CD4-positive, alpha-beta T cell (primary cell): Measurements from ENCODE around the gene RMDN2. TPM values are rescaled to one million over a fixed set of nuclear protein-coding genes. Genes with fewer than 3 reads are reported as not detected.

Experiments
- ATAC-seq: fragments of 200-7000 bp; cut with Tn5 transposase; one replicate; pipeline ENCODE4 v1.10.0; 2022; ENCODE audit warnings: mild to moderate bottlenecking; ENCODE audit not compliant: poor library complexity
- CTCF ChIA-PET: fragments of 350-600 bp; sonication (Branson Sonifier 250); formaldehyde crosslinking; loops from one replicate; lab custom pipeline; 2021; ENCODE audit warnings: antibody characterized with exemption, inconsistent platforms; lab: Charles Lee
- POLR2A ChIA-PET: fragments of 350-600 bp; sonication (Branson Sonifier 250); formaldehyde crosslinking; loops from one replicate; lab custom pipeline; 2021; ENCODE audit warnings: antibody characterized with exemption, inconsistent platforms; lab: Charles Lee
- DNase-seq, 14 experiments: peaks; one replicate each; pipeline ENCODE4 v3.0.0-alpha.2; 2013 to 2020; ENCODE audit warnings: mixed read lengths in 2 of 14
- H3K27ac ChIP-seq, 2 donors: one replicate each; pipeline versions ENCODE4 v1.5.1 to v1.7.0; 2013; ENCODE audit warnings: low read length in 2 of 2, low read depth in 1 of 2, mild to moderate bottlenecking in 1 of 2
- H3K27me3 ChIP-seq, 2 experiments: 1 replicate in 1 of 2; 2 replicates in 1 of 2; pipeline versions ENCODE4 v1.6.1 to v1.7.0; 2013; ENCODE audit warnings: low read length in 2 of 2, control low read depth in 1 of 2, mild to moderate bottlenecking in 1 of 2, moderate library complexity in 1 of 2; ENCODE audit not compliant: insufficient read depth in 2 of 2, control insufficient read depth in 1 of 2
- H3K36me3 ChIP-seq: one replicate; pipeline ENCODE4 v1.6.1; 2013; ENCODE audit warnings: low read length, control low read depth; ENCODE audit not compliant: insufficient read depth
- H3K4me1 ChIP-seq: one replicate; pipeline ENCODE4 v1.6.1; 2013; ENCODE audit warnings: low read length, control low read depth; ENCODE audit not compliant: insufficient read depth
- H3K4me3 ChIP-seq: one replicate; pipeline ENCODE4 v1.5.1; 2013; ENCODE audit warnings: mild to moderate bottlenecking, low read length, moderate library complexity
- H3K9me3 ChIP-seq, 2 experiments: 1 replicate in 1 of 2; 2 replicates in 1 of 2; pipeline versions ENCODE4 v1.6.1 to v1.7.0; 2013; ENCODE audit warnings: low read length in 2 of 2, mild to moderate bottlenecking in 2 of 2, control low read depth in 1 of 2, moderate library complexity in 1 of 2; ENCODE audit not compliant: control insufficient read depth in 1 of 2, insufficient read depth in 1 of 2
- H3K27ac Mint-ChIP-seq: one replicate; pipeline ENCODE4 v1.8.0; 2020; ENCODE audit warnings: mixed read lengths
- H3K27me3 Mint-ChIP-seq: one replicate; pipeline ENCODE4 v1.8.0; 2021; ENCODE audit warnings: mixed read lengths
- H3K36me3 Mint-ChIP-seq: one replicate; pipeline ENCODE4 v1.8.0; 2021; ENCODE audit warnings: low read depth, mixed read lengths
- H3K4me1 Mint-ChIP-seq: one replicate; pipeline ENCODE4 v1.8.0; 2021; ENCODE audit warnings: low read depth, mixed read lengths
- H3K4me3 Mint-ChIP-seq: one replicate; pipeline ENCODE4 v1.8.0; 2020; ENCODE audit warnings: mild to moderate bottlenecking, mixed read lengths
- H3K9me3 Mint-ChIP-seq: one replicate; pipeline ENCODE4 v1.8.0; 2020; ENCODE audit warnings: mixed read lengths
- intact Hi-C, 2 experiments: fragments of 100-400 bp; cut with DNase I in 1 of 2; cut with micrococcal nuclease in 1 of 2; formaldehyde crosslinking; loops; one replicate each; pipeline versions ENCODE4 v1.15.1 to v1.9.0; 2023 to 2025; cut with DNase I, micrococcal nuclease
- total RNA-seq, 174 experiments: library from RNA in 2 of 174; stranded (reverse) in 2 of 174; gene quantifications; one replicate each; pipeline ENCODE4 v1.2.3 and lab custom pipeline; 2021 to 2026
- TF ChIP-seq, protein P1 (sequence below): fragments of 200-600 bp; IDR thresholded peaks from one replicate; pipeline ENCODE4 v1.8.0; 2022; ENCODE audit warnings: antibody characterized with exemption, mild to moderate bottlenecking

The RMDN2 gene
- total RNA-seq, 2 experiments from 2014 or later = 2.4 to 3.3 TPM

GRCh38 chr2:37898448-37898847 is 26.6 kb upstream of the RMDN2 start:
- H3K27me3 ChIP-seq = no peaks in the 10 kb centered on the region
- POLR2A ChIA-PET = no interaction called here
- intact Hi-C loops = loop anchor here (10.0 kb wide), 2 partner anchors 376 to 606 kb away; no protein-coding TSS in a partner anchor

DNA sequence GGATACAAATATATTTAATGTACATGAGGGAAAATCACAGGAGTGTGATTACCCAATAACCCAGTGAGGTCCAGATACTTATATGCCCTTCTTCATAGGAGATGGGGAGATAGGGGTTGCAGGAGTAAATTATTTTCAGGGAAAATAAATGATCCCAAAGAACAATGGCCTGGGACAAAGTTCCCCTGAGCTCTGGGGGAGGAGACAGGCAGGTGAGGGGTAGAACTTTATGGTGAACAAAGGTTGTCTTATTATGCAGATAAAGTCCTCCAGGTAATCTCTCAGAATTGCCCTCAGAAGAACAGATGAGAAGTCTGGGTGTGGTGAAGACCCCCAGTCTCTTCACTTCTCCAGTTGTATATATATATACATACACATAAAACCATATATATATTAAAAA is 22.1 kb upstream of the RMDN2 start:
- no peak overlapping the region for H3K27ac ChIP-seq
- CTCF ChIA-PET = interaction anchor here (1.0 kb wide), 1 partner anchor 8 kb away, joined by 3 read pairs; no protein-coding TSS in a partner anchor
- TF ChIP-seq, protein P1, sequence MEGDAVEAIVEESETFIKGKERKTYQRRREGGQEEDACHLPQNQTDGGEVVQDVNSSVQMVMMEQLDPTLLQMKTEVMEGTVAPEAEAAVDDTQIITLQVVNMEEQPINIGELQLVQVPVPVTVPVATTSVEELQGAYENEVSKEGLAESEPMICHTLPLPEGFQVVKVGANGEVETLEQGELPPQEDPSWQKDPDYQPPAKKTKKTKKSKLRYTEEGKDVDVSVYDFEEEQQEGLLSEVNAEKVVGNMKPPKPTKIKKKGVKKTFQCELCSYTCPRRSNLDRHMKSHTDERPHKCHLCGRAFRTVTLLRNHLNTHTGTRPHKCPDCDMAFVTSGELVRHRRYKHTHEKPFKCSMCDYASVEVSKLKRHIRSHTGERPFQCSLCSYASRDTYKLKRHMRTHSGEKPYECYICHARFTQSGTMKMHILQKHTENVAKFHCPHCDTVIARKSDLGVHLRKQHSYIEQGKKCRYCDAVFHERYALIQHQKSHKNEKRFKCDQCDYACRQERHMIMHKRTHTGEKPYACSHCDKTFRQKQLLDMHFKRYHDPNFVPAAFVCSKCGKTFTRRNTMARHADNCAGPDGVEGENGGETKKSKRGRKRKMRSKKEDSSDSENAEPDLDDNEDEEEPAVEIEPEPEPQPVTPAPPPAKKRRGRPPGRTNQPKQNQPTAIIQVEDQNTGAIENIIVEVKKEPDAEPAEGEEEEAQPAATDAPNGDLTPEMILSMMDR = no peak
- Mint-ChIP-seq H3K4me1 (no peaks in the 10 kb centered on the region), H3K36me3 (no peaks in the 10 kb centered on the region), H3K27me3 (no peaks in the 10 kb centered on the region), H3K9me3 (peaks cover 2% of the 10 kb centered on the region), H3K4me3 (no peak overlapping the region), H3K27ac (no peak overlapping the region)
- intact Hi-C loops = no loop called here
- H3K9me3 ChIP-seq = peaks cover 0 to 8% of the 10 kb centered on the region in 2 experiments
- no peaks in the 10 kb centered on the region for H3K27me3 ChIP-seq
- no peak for ATAC-seq
- no peaks in the 10 kb centered on the region for H3K36me3 ChIP-seq
- H3K4me1 ChIP-seq = no peaks in the 10 kb centered on the region
- POLR2A ChIA-PET = no interaction called here
- DNase-seq = no peak
- H3K4me3 ChIP-seq = no peak overlapping the region

More at GRCh38 chr2:37898448-37898847, 26.6 kb upstream of the RMDN2 start:
- CTCF ChIA-PET = no interaction called here
- Mint-ChIP-seq H3K4me3 (no peak overlapping the region), H3K9me3 (peaks cover 2% of the 10 kb centered on the region), H3K27ac (no peak overlapping the region), H3K27me3 (no peaks in the 10 kb centered on the region), H3K36me3 (no peaks in the 10 kb centered on the region), H3K4me1 (peaks cover 9% of the 10 kb centered on the region)
- Histone ChIP-seq H3K9me3 (peaks cover 0 to 8% of the 10 kb centered on the region in 2 experiments), H3K4me3 (no peak overlapping the region), H3K36me3 (no peaks in the 10 kb centered on the region), H3K4me1 (peaks cover 12% of the 10 kb centered on the region), H3K27ac (no peak overlapping the region)
- DNase-seq (no peak), ATAC-seq (no peak)
- TF ChIP-seq, protein P1 = no peak

GRCh38 chr2:37904425-37904824 is 20.7 kb upstream of the RMDN2 start:
- H3K4me1 Mint-ChIP-seq = no peaks in the 10 kb centered on the region
- TF ChIP-seq, protein P1 = no peak
- ChIA-PET CTCF (no interaction called here), POLR2A (no interaction called here)
- H3K9me3 Mint-ChIP-seq = peaks cover 2% of the 10 kb centered on the region
- H3K36me3 Mint-ChIP-seq = no peaks in the 10 kb centered on the region
- no peak overlapping the region for H3K27ac Mint-ChIP-seq
- no peaks in the 10 kb centered on the region for H3K27me3 Mint-ChIP-seq
- Histone ChIP-seq H3K27ac (no peak overlapping the region), H3K36me3 (no peaks in the 10 kb centered on the region), H3K4me1 (no peaks in the 10 kb centered on the region), H3K4me3 (no peak overlapping the region), H3K27me3 (no peaks in the 10 kb centered on the region), H3K9me3 (peaks cover 0 to 8% of the 10 kb centered on the region in 2 experiments)
- ATAC-seq (no peak), DNase-seq (no peak)
- intact Hi-C loops = no loop called here
- H3K4me3 Mint-ChIP-seq = no peak overlapping the region
